Urothelium cell line (cell line): ENCODE data around the gene TAF3.
"Not testable (repeated sequence)": the region's sequence is repeated elsewhere in the genome, so short reads cannot be mapped to it uniquely, and the experiment has no call there.

Experiments
- DNase-seq: peaks from one replicate; pipeline ENCODE4 v3.0.0; 2011; ENCODE audit warnings: low spot score, mixed read lengths
- FAIRE-seq: peaks from 2 replicates; lab custom pipeline; 2011; peaks lifted over from hg19 to GRCh38; lab: Jason Lieb, UNC

Gene TAF3, protein sequence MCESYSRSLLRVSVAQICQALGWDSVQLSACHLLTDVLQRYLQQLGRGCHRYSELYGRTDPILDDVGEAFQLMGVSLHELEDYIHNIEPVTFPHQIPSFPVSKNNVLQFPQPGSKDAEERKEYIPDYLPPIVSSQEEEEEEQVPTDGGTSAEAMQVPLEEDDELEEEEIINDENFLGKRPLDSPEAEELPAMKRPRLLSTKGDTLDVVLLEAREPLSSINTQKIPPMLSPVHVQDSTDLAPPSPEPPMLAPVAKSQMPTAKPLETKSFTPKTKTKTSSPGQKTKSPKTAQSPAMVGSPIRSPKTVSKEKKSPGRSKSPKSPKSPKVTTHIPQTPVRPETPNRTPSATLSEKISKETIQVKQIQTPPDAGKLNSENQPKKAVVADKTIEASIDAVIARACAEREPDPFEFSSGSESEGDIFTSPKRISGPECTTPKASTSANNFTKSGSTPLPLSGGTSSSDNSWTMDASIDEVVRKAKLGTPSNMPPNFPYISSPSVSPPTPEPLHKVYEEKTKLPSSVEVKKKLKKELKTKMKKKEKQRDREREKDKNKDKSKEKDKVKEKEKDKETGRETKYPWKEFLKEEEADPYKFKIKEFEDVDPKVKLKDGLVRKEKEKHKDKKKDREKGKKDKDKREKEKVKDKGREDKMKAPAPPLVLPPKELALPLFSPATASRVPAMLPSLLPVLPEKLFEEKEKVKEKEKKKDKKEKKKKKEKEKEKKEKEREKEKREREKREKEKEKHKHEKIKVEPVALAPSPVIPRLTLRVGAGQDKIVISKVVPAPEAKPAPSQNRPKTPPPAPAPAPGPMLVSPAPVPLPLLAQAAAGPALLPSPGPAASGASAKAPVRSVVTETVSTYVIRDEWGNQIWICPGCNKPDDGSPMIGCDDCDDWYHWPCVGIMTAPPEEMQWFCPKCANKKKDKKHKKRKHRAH

DNA sequence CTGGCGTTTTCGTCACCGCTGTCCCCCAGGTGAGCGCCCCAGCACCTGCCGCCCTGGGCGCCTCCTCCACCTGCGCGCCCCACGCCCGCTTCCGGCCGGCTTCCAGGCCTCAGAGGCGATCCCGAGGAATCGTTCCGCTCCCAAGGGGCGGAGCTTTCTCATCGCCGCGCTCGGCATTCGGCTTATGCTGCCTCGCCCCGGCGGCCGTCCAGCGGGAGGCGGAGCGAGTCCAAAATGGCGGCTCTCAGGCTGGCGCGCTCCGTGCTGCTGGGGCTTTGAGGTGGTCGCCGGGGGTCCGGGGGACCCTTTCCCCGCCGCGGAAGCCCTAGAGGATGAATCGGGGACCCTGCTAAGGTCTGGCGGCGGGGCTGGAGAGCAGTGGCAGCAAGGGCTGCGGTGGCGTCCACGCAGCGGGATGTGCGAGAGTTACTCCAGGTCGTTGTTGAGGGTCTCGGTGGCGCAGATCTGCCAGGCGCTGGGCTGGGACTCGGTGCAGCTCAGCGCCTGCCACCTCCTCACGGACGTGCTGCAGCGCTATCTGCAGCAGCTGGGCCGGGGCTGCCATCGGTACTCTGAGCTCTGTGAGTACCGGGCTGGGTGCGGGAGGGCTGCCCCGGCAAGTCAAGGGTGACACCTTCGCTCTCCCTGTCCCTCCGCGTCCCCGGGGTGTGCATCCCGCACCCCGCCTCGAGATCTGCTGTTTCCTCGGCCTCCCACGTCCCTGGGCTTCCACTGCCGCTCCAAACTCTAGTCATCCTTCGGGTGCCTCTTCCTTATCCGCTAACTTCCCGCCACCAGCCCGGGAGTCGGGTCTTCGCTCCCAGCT is at the start of gene TAF3:
TSS of gene TAF3 (plus strand) at position 211 of the 826 bp plus-strand sequence. CDS start at position 416, 205 bp downstream.
- FAIRE-seq: peak; percentile 56
- DNase-seq: peak; percentile 92

DNA sequence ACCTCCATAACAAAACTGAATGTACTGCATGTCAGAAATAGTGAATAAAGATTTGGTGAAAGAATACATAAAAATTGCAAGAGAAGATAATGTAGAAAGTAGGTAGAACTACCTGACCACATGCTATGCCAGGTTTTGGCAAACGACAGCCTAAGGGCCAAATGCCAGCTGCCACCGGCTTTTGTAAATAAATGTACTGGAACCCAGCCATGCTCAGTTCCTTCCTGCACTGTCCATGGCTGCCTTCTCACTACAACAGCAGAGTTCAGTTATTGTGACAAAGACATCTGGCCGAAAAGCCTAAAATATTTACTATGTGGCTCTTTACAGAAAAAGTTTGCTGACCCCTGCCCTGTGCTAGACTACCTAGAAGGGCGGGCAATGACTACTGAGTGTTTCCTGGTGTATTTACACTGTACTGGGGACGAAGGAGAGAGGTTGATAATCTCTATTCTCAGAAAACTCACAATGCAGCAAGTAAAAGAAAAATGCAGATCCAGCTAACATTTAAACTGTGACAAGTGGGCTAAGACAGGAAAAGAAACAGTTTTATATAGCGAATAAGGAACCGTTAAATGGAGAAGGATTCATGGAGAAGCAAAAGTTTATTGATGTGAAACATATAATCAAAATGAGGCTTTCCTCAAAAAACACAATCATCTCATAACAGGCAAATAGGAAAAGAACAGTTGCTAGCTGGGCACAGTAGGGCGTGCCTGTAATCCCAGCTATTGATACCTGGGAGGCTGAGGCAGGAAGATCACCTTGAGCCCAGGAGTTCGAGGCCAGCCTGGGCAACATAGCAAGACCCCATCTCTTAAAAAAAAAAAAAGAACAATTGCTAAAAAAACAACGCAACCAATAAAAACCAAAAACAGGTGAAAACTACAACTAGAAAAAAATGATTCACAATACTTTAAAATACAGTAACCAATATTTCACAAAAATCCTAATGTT is 44.2 kb upstream of the TAF3 start:
- no peak for DNase-seq
- FAIRE-seq: no peak

DNA sequence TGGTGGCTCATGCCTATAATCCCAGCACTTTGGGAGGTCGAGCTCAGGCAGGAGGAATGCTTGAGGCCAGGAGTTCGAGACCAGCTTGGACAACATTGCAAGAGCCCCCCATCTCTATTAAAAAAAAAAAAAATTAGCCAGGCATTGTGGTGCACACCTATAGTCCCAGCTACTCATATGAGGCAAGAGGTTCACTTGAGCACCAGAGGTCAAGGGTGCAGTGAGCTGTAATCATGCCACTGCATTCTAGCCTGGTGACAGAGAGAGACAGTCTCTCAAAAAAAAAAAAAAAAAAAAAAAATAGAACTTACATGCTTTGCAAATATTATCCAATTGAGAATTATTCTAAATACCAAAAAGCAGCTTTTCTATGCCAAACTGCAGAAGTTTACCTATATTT is 41.5 kb upstream of the TAF3 start:
- FAIRE-seq (no peak), DNase-seq (no peak)

DNA sequence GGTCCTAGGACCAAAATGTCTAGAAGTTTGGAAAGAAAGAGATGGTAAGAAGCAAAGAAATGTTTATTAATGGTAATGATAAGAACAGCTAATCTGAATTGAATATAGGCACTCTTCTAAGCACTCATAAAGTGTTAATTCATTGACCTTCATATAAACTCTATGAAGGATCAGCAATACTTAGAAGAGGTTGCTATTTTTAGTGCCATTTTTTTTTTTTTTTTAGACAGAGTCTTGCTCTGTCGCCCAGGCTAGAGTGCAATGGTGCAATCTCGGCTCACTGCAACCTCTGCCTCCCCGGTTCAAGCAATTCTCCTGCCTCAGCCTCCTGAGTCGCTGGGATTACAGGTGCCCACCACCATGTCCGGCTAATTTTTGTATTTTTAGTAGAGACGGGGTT is 36.1 kb upstream of the TAF3 start:
- not testable (repeated sequence) for DNase-seq, FAIRE-seq

DNA sequence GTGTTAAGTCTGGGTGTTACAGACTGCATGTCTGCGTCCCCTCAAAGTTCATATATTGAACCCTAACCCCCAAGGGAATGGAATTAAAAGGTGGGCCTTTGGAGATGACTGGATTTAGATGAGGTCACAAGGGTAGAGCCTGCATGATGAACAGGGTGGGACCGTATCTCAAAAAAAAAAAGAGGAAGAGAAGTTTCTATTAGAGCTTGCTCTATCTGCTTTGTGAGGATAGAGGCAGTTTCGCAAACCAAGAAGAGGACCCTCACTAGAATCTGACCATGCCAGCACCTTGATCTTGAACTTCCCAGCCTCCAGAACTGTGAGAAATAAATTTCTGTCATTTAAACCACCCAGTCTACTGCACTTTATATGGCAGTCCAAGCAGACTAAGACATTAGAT is 31.9 kb upstream of the TAF3 start:
- DNase-seq (no peak), FAIRE-seq (no peak)

DNA sequence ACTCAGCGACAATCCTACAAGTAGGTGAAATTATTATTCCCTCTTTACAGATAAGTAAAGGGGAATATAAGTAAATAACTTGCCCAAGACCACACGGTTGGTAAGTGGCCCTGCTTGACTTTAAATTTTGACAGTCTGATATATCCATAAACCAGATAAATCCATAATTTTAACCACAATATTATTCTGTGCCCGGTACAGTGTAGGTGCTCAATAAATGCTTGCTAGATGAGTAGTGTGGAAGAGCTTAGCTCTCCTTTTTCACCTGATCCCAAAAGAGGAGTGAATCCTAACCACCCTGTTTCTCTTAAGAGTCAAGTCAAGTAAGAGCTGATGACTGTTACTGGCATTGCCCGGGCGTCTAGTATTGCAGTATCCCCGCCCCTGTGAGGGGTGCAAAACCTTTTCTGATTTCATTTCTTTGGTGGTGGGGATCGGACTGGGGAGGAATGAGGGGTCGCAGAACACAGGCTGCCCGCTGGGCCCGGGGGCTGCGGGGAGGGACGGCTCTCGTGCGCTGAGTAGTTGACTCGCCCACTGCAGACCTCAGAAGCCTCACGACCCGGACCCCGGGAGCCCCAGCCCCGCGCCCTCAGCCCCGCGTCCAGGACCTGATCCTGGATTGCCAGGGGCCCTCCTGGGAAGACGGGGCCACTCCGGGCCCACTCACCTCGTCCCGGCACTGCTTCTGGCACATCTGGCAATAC is 31.0 kb upstream of the TAF3 start:
- FAIRE-seq (no peak), DNase-seq (no peak)

DNA sequence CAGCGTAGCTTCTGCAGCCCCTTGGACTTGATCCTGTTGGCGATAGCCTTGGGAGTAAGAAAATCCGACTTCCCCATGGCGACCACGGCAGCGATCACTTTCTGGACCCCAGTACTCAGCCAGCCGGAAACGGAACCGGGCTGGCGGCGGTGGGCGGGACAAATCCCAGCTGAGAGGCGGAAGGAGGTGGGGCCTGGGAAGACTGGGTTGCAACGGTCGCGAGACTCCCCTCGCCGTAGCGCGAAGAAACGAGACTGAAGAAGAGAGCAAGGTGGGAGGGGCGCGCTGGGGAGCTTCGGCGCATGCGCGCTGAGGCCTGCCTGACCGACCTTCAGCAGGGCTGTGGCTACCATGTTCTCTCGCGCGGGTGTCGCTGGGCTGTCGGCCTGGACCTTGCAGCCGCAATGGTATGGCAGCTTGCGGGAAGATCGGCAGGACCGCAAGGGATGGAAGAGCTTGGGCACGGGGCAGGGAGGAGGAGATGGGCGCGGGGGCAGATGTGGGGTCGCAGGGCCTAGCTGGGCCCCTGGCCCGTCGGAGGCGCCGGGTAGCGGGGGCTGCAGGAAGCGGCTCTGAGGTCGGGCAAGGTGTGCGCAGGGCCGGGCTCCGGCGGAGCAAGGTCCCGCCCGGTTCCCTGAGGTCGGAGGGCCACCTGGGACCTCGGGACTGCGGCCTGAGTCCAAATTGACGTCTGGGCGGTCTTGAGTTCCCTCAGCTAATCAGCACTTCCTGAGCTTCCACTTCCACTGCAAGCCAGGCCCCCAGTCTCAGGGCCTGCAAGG is 30.3 kb upstream of the TAF3 start, which contains the start of the genes ATP5F1C and KIN:
TSS of gene ATP5F1C (plus strand) at position 321 of the 782 bp plus-strand sequence. CDS start at position 352, 31 bp downstream.
TSS of gene KIN (minus strand) at position 137 of the 782 bp plus-strand sequence. CDS start at position 77, 60 bp downstream.
- DNase-seq (peak; percentile 98), FAIRE-seq (peak; percentile 76)

DNA sequence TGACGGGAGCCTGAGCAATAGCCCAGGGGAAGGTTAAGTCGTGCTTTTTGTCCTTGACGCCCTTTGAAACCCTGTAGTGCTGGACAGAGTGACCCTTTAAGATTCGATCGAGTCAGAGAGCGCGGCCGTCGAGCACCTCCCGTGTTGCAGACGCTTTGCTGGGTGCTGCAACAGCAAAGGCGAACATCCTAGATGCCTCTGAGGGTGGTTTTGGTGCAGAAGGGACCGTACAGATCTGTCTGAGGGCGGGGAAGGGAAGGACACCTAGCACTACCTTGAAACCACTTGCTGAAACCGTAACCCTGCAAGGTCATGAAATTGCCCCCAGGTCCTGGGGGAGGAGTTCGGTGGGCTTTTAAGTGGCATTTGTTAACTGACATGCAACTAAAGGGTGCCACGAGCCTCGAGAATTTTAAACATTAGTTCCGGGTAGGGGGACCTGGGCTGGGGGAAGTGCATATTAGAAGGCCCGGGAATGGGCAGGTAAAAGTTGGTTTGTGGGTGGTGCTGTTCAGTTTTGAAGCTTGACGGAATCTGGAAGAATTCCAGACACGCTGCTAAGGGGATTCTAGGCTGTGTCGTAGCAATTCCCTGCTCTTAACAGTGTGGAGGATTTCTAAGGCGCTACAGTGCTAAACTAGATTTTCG is 29.5 kb upstream of the TAF3 start:
- FAIRE-seq (no peak), DNase-seq (peak; percentile 10)

DNA sequence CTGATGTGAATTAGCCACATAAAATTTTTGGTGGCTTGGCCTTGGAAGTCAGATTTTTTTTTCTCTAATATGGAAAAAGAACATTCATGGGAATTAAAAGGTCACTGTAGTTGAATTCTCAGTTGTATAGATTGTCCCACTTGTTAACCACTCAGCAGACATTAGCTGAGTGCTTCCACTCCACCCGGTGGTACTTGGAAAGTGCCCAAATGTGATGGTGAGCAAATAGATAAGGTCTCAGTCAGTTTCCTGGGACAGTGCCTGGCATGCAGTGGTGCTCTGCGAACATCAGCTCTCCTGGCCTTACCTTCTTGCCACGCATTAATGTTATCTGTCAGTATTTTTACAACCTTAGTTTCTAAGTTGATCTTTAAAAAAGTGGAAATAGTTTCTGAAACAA is 28.9 kb upstream of the TAF3 start:
- DNase-seq: no peak

DNA sequence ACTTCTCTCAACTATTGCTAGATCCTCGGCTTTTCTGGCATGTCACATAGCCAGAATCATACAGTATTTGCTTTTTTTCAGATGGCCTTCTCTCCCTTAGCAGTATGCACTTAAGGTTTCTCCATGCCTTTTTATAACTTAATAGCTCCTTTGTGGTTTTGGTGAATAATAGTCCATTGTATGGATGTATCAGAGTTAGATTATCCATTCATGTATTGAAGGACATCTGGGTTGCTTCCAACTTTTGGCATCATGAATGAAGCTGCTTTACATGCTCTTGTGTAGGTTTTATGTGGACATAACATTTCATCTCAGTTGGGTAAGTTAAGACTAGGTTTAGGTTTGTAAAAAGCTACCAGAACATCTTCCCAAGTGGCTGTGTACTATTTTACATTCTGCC is 25.8 kb upstream of the TAF3 start:
- DNase-seq (no peak), FAIRE-seq (no peak)

More for the DNA sequence above, 28.9 kb upstream of the TAF3 start:
- FAIRE-seq: no peak

DNA sequence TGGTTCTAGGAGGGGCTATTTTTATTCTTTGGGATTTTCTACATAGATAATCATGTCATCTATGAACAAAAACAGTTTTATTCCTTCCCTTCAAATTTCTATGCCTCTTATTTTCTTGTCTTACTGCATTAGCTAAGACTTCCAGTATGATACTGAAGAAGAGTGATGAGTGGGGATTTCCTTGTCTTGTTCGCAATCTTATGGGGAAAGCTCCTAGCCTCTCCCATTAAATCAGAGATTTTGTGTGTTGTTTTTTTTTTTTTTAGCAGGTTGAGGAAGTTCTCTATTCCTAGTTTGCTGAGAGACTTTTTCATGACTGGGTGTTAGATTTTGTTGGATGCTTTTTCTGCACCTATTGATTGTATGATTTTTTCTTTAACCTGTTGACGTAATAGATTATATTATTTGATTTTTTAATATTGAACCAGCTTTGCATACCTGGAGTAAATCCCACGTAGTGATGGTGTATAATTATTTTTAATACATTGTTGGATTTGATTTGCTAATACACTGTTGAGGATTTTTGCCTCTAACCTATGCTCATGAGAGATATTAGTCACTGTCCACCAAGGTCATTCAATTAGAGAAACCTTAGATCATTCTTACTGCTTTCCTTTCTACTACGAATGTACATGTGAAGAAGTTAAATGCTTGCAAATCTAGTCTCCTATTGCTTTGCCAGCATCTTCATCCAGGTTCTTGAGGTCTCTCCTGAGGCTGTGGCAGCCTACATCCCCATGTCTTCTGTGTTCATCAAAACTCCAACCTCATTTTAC is 23.9 kb upstream of the TAF3 start:
- DNase-seq: no peak

DNA sequence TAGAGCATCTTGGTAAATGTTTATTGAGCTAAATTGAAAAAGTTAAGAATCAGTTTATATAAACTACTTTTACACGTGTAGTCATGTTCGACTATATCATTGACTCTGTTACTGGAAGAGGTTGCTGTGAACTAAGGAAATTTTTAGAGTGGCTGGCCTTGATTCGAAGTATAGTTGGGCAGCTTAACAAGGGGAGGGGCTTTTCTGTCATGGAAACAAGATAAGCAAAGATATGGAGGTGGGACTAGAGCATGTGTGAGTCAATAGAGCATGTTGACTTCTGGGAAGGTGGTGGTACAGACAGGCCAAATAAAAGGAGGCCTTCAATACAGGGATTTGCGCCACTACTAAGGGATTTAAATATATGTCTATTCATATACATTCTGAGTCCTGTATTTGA is 22.7 kb upstream of the TAF3 start:
- no peak for FAIRE-seq
- no peak for DNase-seq

More for the DNA sequence above, 23.9 kb upstream of the TAF3 start:
- no peak for FAIRE-seq

DNA sequence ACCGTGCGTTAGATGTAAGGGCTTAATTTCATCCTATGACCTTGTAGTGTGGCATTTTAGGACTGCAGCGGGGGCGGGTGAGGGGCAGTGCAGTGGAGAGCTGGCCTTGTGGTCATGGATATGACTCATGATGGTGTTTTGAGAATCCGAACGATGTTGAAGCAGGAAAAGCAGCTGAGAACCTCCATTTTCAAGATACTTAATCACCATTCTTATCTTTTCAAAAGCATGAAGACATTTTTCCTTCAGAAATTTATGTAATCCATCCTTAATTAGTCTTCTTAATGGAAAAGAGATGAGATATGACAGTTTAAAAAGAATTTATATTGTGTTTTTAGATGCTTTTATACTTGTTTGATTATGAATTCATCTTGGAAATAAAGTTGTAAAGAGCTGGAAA is 20.7 kb upstream of the TAF3 start:
- DNase-seq (peak; percentile 80), FAIRE-seq (no peak)

DNA sequence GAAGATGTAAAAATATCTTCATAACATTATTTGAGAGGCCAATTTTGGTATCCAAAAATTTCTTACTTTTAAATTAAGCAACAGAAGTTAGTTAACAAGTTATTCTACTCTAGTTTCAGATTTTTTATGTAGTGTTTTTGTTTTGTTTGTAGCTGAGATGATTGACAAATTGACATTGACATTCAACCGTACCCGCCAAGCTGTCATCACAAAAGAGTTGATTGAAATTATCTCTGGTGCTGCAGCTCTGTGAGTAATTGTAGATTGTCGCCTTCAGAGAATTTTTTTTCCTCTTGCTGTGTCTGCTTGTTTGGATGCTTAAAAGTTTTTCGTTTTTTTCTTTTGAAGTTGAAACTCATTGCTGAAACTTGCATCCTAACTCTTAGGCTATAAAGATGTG is 15.7 kb upstream of the TAF3 start:
- FAIRE-seq: no peak
- DNase-seq: no peak

DNA sequence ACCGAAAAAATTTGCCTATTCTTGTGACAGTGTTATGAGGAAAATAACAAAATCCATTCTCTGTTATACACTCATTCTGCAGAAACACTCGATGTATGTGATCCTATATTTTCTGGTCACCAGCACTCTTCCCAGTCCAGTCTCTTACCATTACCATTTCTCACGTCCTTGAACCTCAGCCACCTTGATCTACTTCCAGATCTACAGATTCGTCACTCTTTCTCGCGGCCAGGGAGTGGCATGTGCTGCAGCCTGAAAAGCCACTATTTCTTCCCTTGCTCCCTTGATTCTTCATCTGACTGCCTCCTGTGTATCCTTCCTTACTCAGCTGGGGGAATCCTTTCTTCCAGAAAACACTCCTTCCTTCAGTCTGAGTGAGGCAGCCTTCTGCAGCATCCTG is 14.1 kb upstream of the TAF3 start:
- FAIRE-seq (no peak), DNase-seq (no peak)

DNA sequence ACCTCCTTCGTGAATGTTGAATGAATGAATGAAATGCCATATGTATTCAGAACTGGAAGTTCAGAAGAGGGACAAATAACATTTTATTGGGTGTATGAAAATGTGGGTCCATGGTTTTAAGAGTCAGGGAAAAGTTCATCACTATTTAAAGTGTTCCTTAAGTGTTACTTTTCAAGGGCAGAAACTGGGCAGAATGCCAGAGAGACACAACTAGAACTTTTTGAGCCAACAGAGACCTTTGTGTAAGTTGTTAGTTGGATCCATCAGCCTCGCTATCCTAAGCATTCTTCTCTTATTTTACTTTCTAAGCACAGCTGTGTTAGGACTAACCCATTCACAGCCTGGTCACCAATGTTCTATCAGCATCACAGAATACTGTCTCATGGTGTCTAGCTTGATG is 13.6 kb upstream of the TAF3 start:
- DNase-seq: no peak
- no peak for FAIRE-seq
